OCI-LY1 (cell line): ENCODE data around the gene OGFR.

Experiments used
- H2AFZ ChIP-seq: fragments of 200-600 bp; sonication (generic), shearing (Covaris generic); 2 replicates; pipeline ENCODE4 v1.6.0; 2014; ENCODE audit warnings: antibody characterized with exemption, mild to moderate bottlenecking, low read length
- H3F3A ChIP-seq: fragments of 200-600 bp; sonication (generic), shearing (Covaris generic); 2 replicates; pipeline ENCODE4 v1.6.0; 2014; ENCODE audit warnings: mild to moderate bottlenecking, antibody characterized with exemption, low read length, moderate library complexity; ENCODE audit not compliant: insufficient read depth
- H3K27ac ChIP-seq: fragments of 200-600 bp; sonication (generic); 2 replicates; pipeline ENCODE4 v1.5.1; 2014; ENCODE audit warnings: low read length, mixed run types, mild to moderate bottlenecking, low read depth; ENCODE audit not compliant: poor library complexity, severe bottlenecking
- H3K27me3 ChIP-seq: fragments of 200-600 bp; sonication (generic); 2 replicates; pipeline ENCODE4 v1.6.0; 2014; ENCODE audit warnings: antibody characterized with exemption, mild to moderate bottlenecking, low read length, moderate library complexity; ENCODE audit not compliant: insufficient read depth
- H3K36me3 ChIP-seq: fragments of 200-600 bp; sonication (generic); 2 replicates; pipeline ENCODE4 v1.6.1; 2014; ENCODE audit warnings: mild to moderate bottlenecking, antibody characterized with exemption, low read length, moderate library complexity, mixed read lengths; ENCODE audit not compliant: insufficient read depth
- H3K4me1 ChIP-seq: fragments of 200-600 bp; sonication (generic); 2 replicates; pipeline ENCODE4 v1.5.1; 2014; ENCODE audit warnings: mild to moderate bottlenecking, low read length, moderate library complexity; ENCODE audit not compliant: insufficient read depth, severe bottlenecking
- H3K4me2 ChIP-seq: fragments of 200-600 bp; sonication (generic), shearing (Covaris generic); 2 replicates; pipeline ENCODE4 v1.6.1; 2014; ENCODE audit warnings: low read length
- H3K4me3 ChIP-seq: fragments of 200-600 bp; sonication (generic); 2 replicates; pipeline ENCODE4 v1.5.1; 2014; ENCODE audit warnings: low read length, low read depth, mild to moderate bottlenecking, mixed read lengths; ENCODE audit not compliant: poor library complexity, severe bottlenecking
- H3K79me2 ChIP-seq: fragments of 200-600 bp; shearing (Covaris generic); 2 replicates; pipeline ENCODE4 v1.6.1; 2016; ENCODE audit warnings: mixed run types, low read length, mixed read lengths; ENCODE audit not compliant: insufficient read depth
- H3K9ac ChIP-seq: fragments of 200-600 bp; sonication (generic), shearing (Covaris generic); 2 replicates; pipeline ENCODE4 v1.6.1; 2014; ENCODE audit warnings: mild to moderate bottlenecking, low read length, mixed read lengths
- H3K9me2 ChIP-seq: fragments of 200-600 bp; sonication (generic), shearing (Covaris generic); 2 replicates; pipeline ENCODE4 v1.6.1; 2014; ENCODE audit warnings: low read depth, mild to moderate bottlenecking, low read length, mixed read lengths
- H3K9me3 ChIP-seq: fragments of 200-600 bp; shearing (Covaris generic); 2 replicates; pipeline ENCODE4 v1.6.1; 2014; ENCODE audit warnings: low read length, mixed read lengths
- H4K20me1 ChIP-seq: fragments of 200-600 bp; sonication (generic), shearing (Covaris generic); 2 replicates; pipeline ENCODE4 v1.6.0; 2016; ENCODE audit warnings: mild to moderate bottlenecking, low read length; ENCODE audit not compliant: insufficient read depth
- EZH2 ChIP-seq: fragments of 200-600 bp; sonication (generic), shearing (Covaris generic); IDR thresholded peaks from 2 replicates; pipeline ENCODE4 v1.8.0; 2017; ENCODE audit warnings: borderline replicate concordance, mixed run types, mild to moderate bottlenecking, antibody characterized with exemption, low read length, moderate library complexity, mixed read lengths
- TF ChIP-seq, protein P1 (sequence below): fragments of 200-600 bp; sonication (generic), shearing (Covaris generic); IDR thresholded peaks from 2 replicates; pipeline ENCODE4 v1.5.1; 2017; ENCODE audit warnings: mild to moderate bottlenecking, antibody characterized with exemption, low read length, moderate library complexity, mixed read lengths

Gene OGFR

DNA sequence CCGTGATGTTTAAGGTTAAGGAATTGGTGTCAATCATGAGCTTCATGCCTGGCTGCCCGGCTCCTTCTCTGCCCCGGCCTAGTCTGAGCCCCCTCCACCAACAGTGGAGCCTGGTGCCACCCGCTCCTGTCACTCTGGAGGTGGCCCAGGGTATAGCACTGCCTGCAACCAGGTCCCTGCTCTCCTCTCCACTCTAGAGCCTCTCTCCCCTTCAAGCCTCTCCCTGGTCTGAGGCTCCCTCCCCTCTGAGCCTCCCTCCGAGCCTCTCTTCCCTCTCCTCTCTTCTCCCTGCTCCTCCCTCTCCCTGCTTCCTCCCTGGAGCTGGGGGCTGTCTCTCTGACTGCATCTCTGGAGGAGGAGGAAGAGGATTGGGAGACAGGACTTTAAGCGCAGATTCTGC is 39.6 kb upstream of the OGFR start:
- Histone ChIP-seq H3K27ac (no peak overlapping the region), H3K4me2 (no peak overlapping the region), H3F3A (no peaks in the 10 kb centered on the region), H3K36me3 (no peaks in the 10 kb centered on the region), H3K27me3 (peaks cover 7% of the 10 kb centered on the region; the same call in 1 of the 2 replicates), H3K4me1 (no peaks in the 10 kb centered on the region), H3K4me3 (no peak overlapping the region), H3K9me2 (no peaks in the 10 kb centered on the region), H3K79me2 (no peaks in the 10 kb centered on the region), H3K9ac (no peak overlapping the region), H3K9me3 (no peaks in the 10 kb centered on the region), H2AFZ (no peak overlapping the region), H4K20me1 (no peaks in the 10 kb centered on the region)
- no peak for TF ChIP-seq EZH2
- TF ChIP-seq, protein P1, sequence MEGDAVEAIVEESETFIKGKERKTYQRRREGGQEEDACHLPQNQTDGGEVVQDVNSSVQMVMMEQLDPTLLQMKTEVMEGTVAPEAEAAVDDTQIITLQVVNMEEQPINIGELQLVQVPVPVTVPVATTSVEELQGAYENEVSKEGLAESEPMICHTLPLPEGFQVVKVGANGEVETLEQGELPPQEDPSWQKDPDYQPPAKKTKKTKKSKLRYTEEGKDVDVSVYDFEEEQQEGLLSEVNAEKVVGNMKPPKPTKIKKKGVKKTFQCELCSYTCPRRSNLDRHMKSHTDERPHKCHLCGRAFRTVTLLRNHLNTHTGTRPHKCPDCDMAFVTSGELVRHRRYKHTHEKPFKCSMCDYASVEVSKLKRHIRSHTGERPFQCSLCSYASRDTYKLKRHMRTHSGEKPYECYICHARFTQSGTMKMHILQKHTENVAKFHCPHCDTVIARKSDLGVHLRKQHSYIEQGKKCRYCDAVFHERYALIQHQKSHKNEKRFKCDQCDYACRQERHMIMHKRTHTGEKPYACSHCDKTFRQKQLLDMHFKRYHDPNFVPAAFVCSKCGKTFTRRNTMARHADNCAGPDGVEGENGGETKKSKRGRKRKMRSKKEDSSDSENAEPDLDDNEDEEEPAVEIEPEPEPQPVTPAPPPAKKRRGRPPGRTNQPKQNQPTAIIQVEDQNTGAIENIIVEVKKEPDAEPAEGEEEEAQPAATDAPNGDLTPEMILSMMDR = no peak

DNA sequence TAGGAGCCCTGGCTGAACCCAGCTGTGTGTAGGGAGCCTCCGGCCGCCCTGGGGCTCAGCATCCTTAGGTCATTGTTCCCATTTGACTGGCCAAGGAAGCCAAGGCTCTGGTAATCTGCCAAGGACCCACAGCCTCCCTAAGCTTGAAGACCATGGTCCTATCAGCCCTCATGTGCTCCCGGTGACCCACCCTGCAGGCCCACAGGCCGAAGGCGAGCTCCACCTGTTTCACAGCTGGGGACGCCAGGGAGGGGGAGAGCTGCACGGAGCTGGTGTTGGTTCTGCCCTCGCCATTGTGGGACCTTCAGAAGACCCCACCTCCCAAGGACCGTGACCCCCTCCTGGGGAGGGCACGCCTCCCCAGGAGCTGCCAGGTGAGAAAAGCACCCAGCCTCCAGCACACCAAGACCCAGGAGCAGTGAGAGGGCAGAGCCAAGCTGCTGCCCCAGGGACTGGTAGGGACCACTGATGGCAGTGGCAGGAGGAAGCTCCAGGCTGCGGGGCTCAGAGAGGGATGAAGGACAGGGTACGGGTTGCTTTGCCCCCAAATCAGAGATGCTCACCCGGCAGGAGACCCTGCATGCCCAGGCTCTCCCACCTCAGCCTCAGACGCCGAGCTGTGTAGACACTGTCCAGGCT is 39.1 kb upstream of the OGFR start:
- H3K27me3 ChIP-seq = peaks cover 7% of the 10 kb centered on the region; the same call in 1 of the 2 replicates
- H4K20me1 ChIP-seq = no peaks in the 10 kb centered on the region
- no peaks in the 10 kb centered on the region for H3K36me3 ChIP-seq
- no peaks in the 10 kb centered on the region for H3K4me1 ChIP-seq
- H3K27ac ChIP-seq = no peak overlapping the region
- no peaks in the 10 kb centered on the region for H3F3A ChIP-seq
- no peak overlapping the region for H3K4me2 ChIP-seq
- no peak overlapping the region for H3K4me3 ChIP-seq
- no peaks in the 10 kb centered on the region for H3K9me2 ChIP-seq
- no peak overlapping the region for H2AFZ ChIP-seq
- H3K9ac ChIP-seq = no peak overlapping the region
- TF ChIP-seq, protein P1 = no peak
- no peak for TF ChIP-seq EZH2
- no peaks in the 10 kb centered on the region for H3K9me3 ChIP-seq
- no peaks in the 10 kb centered on the region for H3K79me2 ChIP-seq

DNA sequence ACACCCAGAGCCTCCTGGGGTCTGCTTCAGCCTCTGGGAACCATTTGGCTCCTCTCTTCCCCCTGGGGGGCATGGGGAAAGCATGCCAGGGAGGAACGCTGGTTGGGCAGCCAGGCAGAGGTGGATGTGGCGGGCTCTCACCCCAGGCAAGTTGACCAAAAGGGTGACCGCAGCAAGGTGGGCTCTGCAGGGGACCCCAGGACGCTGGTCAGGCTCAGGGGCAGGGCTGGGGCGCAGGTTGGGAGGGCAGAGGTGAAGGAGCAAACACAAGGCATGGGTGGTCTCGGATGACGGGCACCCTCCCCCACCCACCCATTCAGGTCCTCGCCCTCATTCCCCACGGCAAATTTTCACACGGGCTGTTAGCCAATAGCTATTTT is 38.6 kb upstream of the OGFR start:
- Histone ChIP-seq H3K9me2 (no peaks in the 10 kb centered on the region), H3K4me3 (no peak overlapping the region), H4K20me1 (no peaks in the 10 kb centered on the region), H3K4me1 (no peaks in the 10 kb centered on the region), H3K9ac (no peak overlapping the region), H3K36me3 (no peaks in the 10 kb centered on the region), H3K9me3 (no peaks in the 10 kb centered on the region), H3K27ac (no peak overlapping the region), H3K4me2 (no peak overlapping the region), H3K79me2 (no peaks in the 10 kb centered on the region), H2AFZ (no peak overlapping the region), H3F3A (no peaks in the 10 kb centered on the region), H3K27me3 (peaks cover 7% of the 10 kb centered on the region; the same call in 1 of the 2 replicates)
- TF ChIP-seq, protein P1 = no peak
- TF ChIP-seq EZH2 = no peak
